ENCODE data around the gene HEPH. TPM values are rescaled to one million over a fixed set of nuclear protein-coding genes. Genes with fewer than 3 reads are reported as not detected.

The HEPH gene
- total RNA-seq, 1 donor from 2014 or later: 41.4 TPM

GRCh38 chrX:66200050-66200664, 36.1 kb downstream of the HEPH start:
- Mint-ChIP-seq H3K4me1 (ENCODE audit: unreplicated experiment) (no peaks in the 10 kb centered on the region), H3K4me3 (no peak overlapping the region), H3K9me3 (no peaks in the 10 kb centered on the region), H3K27ac (no peak overlapping the region), H3K36me3 (no peaks in the 10 kb centered on the region), H3K27me3 (no peaks in the 10 kb centered on the region)
- DNase-seq (ENCODE audit: extremely low spot score, unreplicated experiment): no peak
- no peak for TF ChIP-seq CTCF (conservative IDR thresholded peaks at IDR 0.05)

GRCh38 chrX:66200855-66201795, 37.1 kb downstream of the HEPH start:
- H3K4me1 Mint-ChIP-seq (ENCODE audit: unreplicated experiment): no peaks in the 10 kb centered on the region
- TF ChIP-seq CTCF (conservative IDR thresholded peaks at IDR 0.05): peak; percentile 58
- DNase-seq (ENCODE audit: extremely low spot score, unreplicated experiment): no peak
- no peak overlapping the region for H3K4me3 Mint-ChIP-seq
- H3K27ac Mint-ChIP-seq: no peak overlapping the region
- H3K27me3 Mint-ChIP-seq: no peaks in the 10 kb centered on the region
- no peaks in the 10 kb centered on the region for H3K36me3 Mint-ChIP-seq
- no peaks in the 10 kb centered on the region for H3K9me3 Mint-ChIP-seq

GRCh38 chrX:66203114-66203513, 39.1 kb downstream of the HEPH start:
- no peak for DNase-seq (ENCODE audit: extremely low spot score, unreplicated experiment)
- Mint-ChIP-seq H3K36me3 (no peaks in the 10 kb centered on the region), H3K27ac (peak overlapping the region; percentile 74), H3K4me1 (ENCODE audit: unreplicated experiment) (no peaks in the 10 kb centered on the region), H3K27me3 (no peaks in the 10 kb centered on the region), H3K9me3 (no peaks in the 10 kb centered on the region), H3K4me3 (no peak overlapping the region)
- TF ChIP-seq CTCF (conservative IDR thresholded peaks at IDR 0.05): no peak

- Mint-ChIP-seq H3K4me1 (ENCODE audit: unreplicated experiment) (no peaks in the 10 kb centered on the region), H3K36me3 (peaks cover 4% of the 10 kb centered on the region), H3K27ac (no peak overlapping the region), H3K4me3 (no peak overlapping the region), H3K27me3 (no peaks in the 10 kb centered on the region), H3K9me3 (peaks cover 4% of the 10 kb centered on the region)
- no peak for TF ChIP-seq CTCF (conservative IDR thresholded peaks at IDR 0.05)
- DNase-seq (ENCODE audit: extremely low spot score, unreplicated experiment): no peak
Measured at GRCh38 chrX:66221856-66222255, 57.8 kb downstream of the HEPH start.

GRCh38 chrX:66232296-66232695, 68.2 kb downstream of the HEPH start:
- H3K36me3 Mint-ChIP-seq: peaks cover 9% of the 10 kb centered on the region
- H3K4me3 Mint-ChIP-seq: no peak overlapping the region
- DNase-seq (ENCODE audit: extremely low spot score, unreplicated experiment): no peak
- H3K9me3 Mint-ChIP-seq: peaks cover 10% of the 10 kb centered on the region
- H3K4me1 Mint-ChIP-seq (ENCODE audit: unreplicated experiment): no peaks in the 10 kb centered on the region
- H3K27me3 Mint-ChIP-seq: no peaks in the 10 kb centered on the region
- H3K27ac Mint-ChIP-seq: no peak overlapping the region
- TF ChIP-seq CTCF (conservative IDR thresholded peaks at IDR 0.05): no peak
